Liver (tissue), 9 donors: ENCODE measurements around the gene PHF12. TPM values are rescaled to one million over a fixed set of nuclear protein-coding genes. Genes with fewer than 3 reads are reported as not detected.

Experiments used
- DNase-seq: peaks from one replicate; pipeline ENCODE4 v3.0.0-alpha.2; 2017; ENCODE audit warnings: low spot score
- H3K27ac ChIP-seq, 2 donors: one replicate each; pipeline ENCODE4 v1.7.0; 2013; ENCODE audit warnings: inconsistent platforms in 2 of 2, low read length in 2 of 2, control low read depth in 1 of 2, low read depth in 1 of 2, mild to moderate bottlenecking in 1 of 2
- H3K27me3 ChIP-seq, 4 donors: one replicate each; pipeline versions ENCODE4 v1.6.1 to v1.7.0; 2013; ENCODE audit warnings: low read length in 3 of 4, inconsistent platforms in 1 of 4, mild to moderate bottlenecking in 1 of 4, moderate library complexity in 1 of 4; ENCODE audit not compliant: control insufficient read depth in 4 of 4, insufficient read depth in 4 of 4
- H3K36me3 ChIP-seq, 4 donors: one replicate each; pipeline versions ENCODE4 v1.6.1 to v1.7.0; 2013; ENCODE audit warnings: low read length in 3 of 4, mild to moderate bottlenecking in 3 of 4, low read depth in 1 of 4, moderate library complexity in 1 of 4; ENCODE audit not compliant: control insufficient read depth in 4 of 4, insufficient read depth in 3 of 4
- H3K4me1 ChIP-seq, 4 donors: one replicate each; pipeline versions ENCODE4 v1.6.1 to v1.7.0; 2013; ENCODE audit warnings: low read length in 3 of 4, mild to moderate bottlenecking in 3 of 4, moderate library complexity in 1 of 4; ENCODE audit not compliant: control insufficient read depth in 4 of 4, insufficient read depth in 4 of 4
- H3K4me3 ChIP-seq, 3 donors: one replicate each; pipeline versions ENCODE4 v1.6.1 to v1.7.0; 2013; ENCODE audit warnings: low read length in 3 of 3, control low read depth in 1 of 3, low read depth in 1 of 3, mild to moderate bottlenecking in 1 of 3
- H3K9ac ChIP-seq, 2 donors: one replicate each; pipeline ENCODE4 v1.7.0; 2013; ENCODE audit warnings: low read length in 2 of 2, mild to moderate bottlenecking in 2 of 2, moderate library complexity in 2 of 2, control low read depth in 1 of 2, low read depth in 1 of 2
- H3K9me3 ChIP-seq, 4 donors: one replicate each; pipeline versions ENCODE4 v1.6.1 to v1.7.0; 2013; ENCODE audit warnings: low read length in 3 of 4; ENCODE audit not compliant: control insufficient read depth in 4 of 4
- CTCF ChIP-seq: fragments of 150-350 bp; IDR thresholded peaks from 2 replicates; pipeline ENCODE4 v1.5.1; 2017; ENCODE audit warnings: improper control_type of control experiment, low read depth, low read length; ENCODE audit not compliant: missing input control
- EGR1 ChIP-seq, 2 donors: IDR thresholded peaks; 2 replicates each; pipeline ENCODE4 v1.6.1; 2016 to 2018; ENCODE audit warnings: antibody characterized with exemption in 2 of 2, low read depth in 2 of 2
- FOXA1 ChIP-seq: IDR thresholded peaks from 2 replicates; pipeline ENCODE4 v1.6.1; 2016; ENCODE audit warnings: antibody characterized with exemption
- FOXA2 ChIP-seq: IDR thresholded peaks from 2 replicates; pipeline ENCODE4 v1.6.1; 2016; ENCODE audit warnings: antibody characterized with exemption
- GABPA ChIP-seq, 2 donors: IDR thresholded peaks in 1 of 2; conservative IDR thresholded peaks in 1 of 2; 2 replicates each; pipeline ENCODE4 v1.6.1; 2016; ENCODE audit warnings: antibody characterized with exemption in 2 of 2, mild to moderate bottlenecking in 1 of 2, moderate library complexity in 1 of 2
- HNF4A ChIP-seq, 2 donors: conservative IDR thresholded peaks; 2 replicates each; pipeline ENCODE4 v1.6.1; 2016; ENCODE audit warnings: antibody characterized with exemption in 2 of 2, mild to moderate bottlenecking in 2 of 2
- HNF4G ChIP-seq: IDR thresholded peaks from 2 replicates; pipeline ENCODE4 v1.6.1; 2016; ENCODE audit warnings: antibody characterized with exemption
- JUND ChIP-seq, 2 donors: IDR thresholded peaks; 2 replicates each; pipeline ENCODE4 v1.6.1; 2016; ENCODE audit warnings: antibody characterized with exemption in 2 of 2
- MAX ChIP-seq: IDR thresholded peaks from 2 replicates; pipeline ENCODE4 v1.6.1; 2016; ENCODE audit warnings: antibody characterized with exemption
- NR2F2 ChIP-seq: IDR thresholded peaks from 2 replicates; pipeline ENCODE4 v1.6.1; 2016; ENCODE audit warnings: antibody characterized with exemption
- RAD21 ChIP-seq, 2 donors: IDR thresholded peaks; 2 replicates each; pipeline ENCODE4 v1.6.1; 2016; ENCODE audit warnings: antibody characterized with exemption in 2 of 2, mild to moderate bottlenecking in 2 of 2
- REST ChIP-seq: IDR thresholded peaks from 2 replicates; pipeline ENCODE4 v1.6.1; 2016; ENCODE audit warnings: antibody characterized with exemption, mild to moderate bottlenecking
- RXRA ChIP-seq, 2 donors: IDR thresholded peaks; 2 replicates each; pipeline ENCODE4 v1.6.1; 2017 to 2018; ENCODE audit warnings: antibody characterized with exemption in 2 of 2, mild to moderate bottlenecking in 1 of 2
- YY1 ChIP-seq: IDR thresholded peaks from 2 replicates; pipeline ENCODE4 v1.6.1; 2016; ENCODE audit warnings: antibody characterized with exemption, mild to moderate bottlenecking
- ZBTB33 ChIP-seq: IDR thresholded peaks from 2 replicates; pipeline ENCODE4 v1.6.1; 2016; ENCODE audit warnings: antibody characterized with exemption
- WGBS: extraction: QIAGEN DNeasy Blood & Tissue Kit; methylation state at CpG from one replicate; pipeline ENCODE4 v1.1.7; 2013; 5-methylcytosine and 5-hydroxymethylcytosine counted together
- polyA plus RNA-seq, 2 donors: library from polyadenylated mRNA; stranded (reverse) in 1 of 2; unstranded in 1 of 2; fragments of 200-250 nt in 1 of 2; fragments of >200 nt in 1 of 2; fragmentation: Nextera tagmentation in 1 of 2; extraction: Ambion mirVana in 1 of 2; gene quantifications; one replicate each; pipeline versions ENCODE4 v1.2.1 to v1.2.3, GENCODE V29; 2013 to 2015
- total RNA-seq, 2 donors: library from RNA; depleted of rRNA; stranded (reverse); fragments of >200 nt; gene quantifications; one replicate each; pipeline ENCODE4 v1.2.3, GENCODE V29; 2014
- donor health status: healthy.
- donor health status: healthy.
- donor health status: healthy.
- donor health status: healthy.
- donor health status: healthy.

The PHF12 gene
- total and polyA plus RNA-seq, 4 donors = 4.3 to 21.3 (median 11.7) TPM

GRCh38 chr17:28883967-28884702, 67.2 kb downstream of the PHF12 start:
- no peak for DNase-seq
- WGBS = 92% methylated on average over 27 of the region's 27 CpGs
- no peak overlapping the region for H3K9ac ChIP-seq
- H3K4me3 ChIP-seq = no peak overlapping the region
- no peaks in the 10 kb centered on the region for H3K27me3 ChIP-seq
- H3K9me3 ChIP-seq = no peaks in the 10 kb centered on the region
- no peak for TF ChIP-seq RAD21 (IDR thresholded peaks at IDR 0.05)
- TF ChIP-seq MAX = no peak
- TF ChIP-seq ZBTB33 = no peak
- TF ChIP-seq HNF4G = no peak
- no peak for TF ChIP-seq FOXA1
- no peak for TF ChIP-seq YY1
- no peak for TF ChIP-seq JUND (IDR thresholded peaks at IDR 0.05)
- TF ChIP-seq FOXA2 = no peak
- TF ChIP-seq REST = no peak
- no peak for TF ChIP-seq EGR1 (IDR thresholded peaks at IDR 0.05; ENCODE audit: low read depth in 2 of 2)
- no peak for TF ChIP-seq HNF4A (conservative IDR thresholded peaks at IDR 0.05)
- TF ChIP-seq CTCF = no peak
- no peak for TF ChIP-seq GABPA (IDR thresholded peaks at IDR 0.05 in 1 of 2, conservative IDR thresholded peaks at IDR 0.05 in 1 of 2)
- no peak for TF ChIP-seq NR2F2
- TF ChIP-seq RXRA (IDR thresholded peaks at IDR 0.05) = no peak
- H3K36me3 ChIP-seq = peaks cover 38 to 64% (median 40%) of the 10 kb centered on the region in 4 donors
- H3K27ac ChIP-seq = no peak overlapping the region
- no peaks in the 10 kb centered on the region for H3K4me1 ChIP-seq
